ENCODE data around the gene TAF6. TPM values are rescaled to one million over a fixed set of nuclear protein-coding genes. Genes with fewer than 3 reads are reported as not detected.

The TAF6 gene
- total and polyA plus RNA-seq, 2 experiments from 2014 or later: 56.3 to 141 TPM

GRCh38 chr7:100063376-100063775 lies 55.8 kb downstream of the TAF6 start:
- Mint-ChIP-seq H3K36me3 (ENCODE audit: low read depth) (peaks cover 86% of the 10 kb centered on the region), H3K9me3 (peaks cover 6% of the 10 kb centered on the region; the same call in 1 of the 3 replicates), H3K27ac (no peak overlapping the region), H3K4me1 (no peaks in the 10 kb centered on the region), H3K27me3 (ENCODE audit: insufficient read depth, low read depth, poor library complexity) (peaks cover 9% of the 10 kb centered on the region), H3K4me3 (no peak overlapping the region)
- Histone ChIP-seq H3K9me2 (ENCODE audit: insufficient read depth) (no peaks in the 10 kb centered on the region), H3K79me2 (replicated peaks; ENCODE audit: insufficient read depth) (no peaks in the 10 kb centered on the region), H3K4me3 (no peak overlapping the region), H4K20me1 (replicated peaks; ENCODE audit: insufficient read depth) (peaks cover 6% of the 10 kb centered on the region), H3F3A (replicated peaks; ENCODE audit: low read depth) (peaks cover 20% of the 10 kb centered on the region), H3K36me3 (ENCODE audit: insufficient read depth) (peaks cover 29% of the 10 kb centered on the region), H3K27ac (ENCODE audit: low read depth) (no peak overlapping the region), H3K4me1 (ENCODE audit: insufficient read depth) (no peaks in the 10 kb centered on the region), H3K27me3 (ENCODE audit: insufficient read depth) (no peaks in the 10 kb centered on the region), H3K4me2 (no peak overlapping the region), H2AFZ (no peak overlapping the region)
- ATAC-seq: no peak
- TF ChIP-seq EZH2 (IDR thresholded peaks at IDR 0.05; ENCODE audit: low read depth, unreplicated experiment) (no peak), ZNF462 (CRISPR knock-in tag; IDR thresholded peaks at IDR 0.05) (no peak), JUNB (IDR thresholded peaks at IDR 0.05; ENCODE audit: unreplicated experiment) (no peak), STAT1 (IDR thresholded peaks at IDR 0.05; ENCODE audit: unreplicated experiment) (no peak), REST (IDR thresholded peaks at IDR 0.05; ENCODE audit: unreplicated experiment) (no peak), POLR2AphosphoS5 (IDR thresholded peaks at IDR 0.05; ENCODE audit: low read depth) (no peak), ZNF331 (CRISPR knock-in tag; IDR thresholded peaks at IDR 0.05; ENCODE audit: low read depth) (no peak), NANOG (IDR thresholded peaks at IDR 0.05; ENCODE audit: borderline replicate concordance) (no peak), ZNF114 (CRISPR knock-in tag; IDR thresholded peaks at IDR 0.05) (no peak), CTCF (conservative IDR thresholded peaks at IDR 0.05; ENCODE audit: low read depth in 2 of 2) (no peak), EZH2phosphoT487 (IDR thresholded peaks at IDR 0.05; ENCODE audit: unreplicated experiment) (no peak), CREB1 (CRISPR knock-in tag; IDR thresholded peaks at IDR 0.05; ENCODE audit: low read depth) (no peak)
- TF ChIP-seq, protein P1, sequence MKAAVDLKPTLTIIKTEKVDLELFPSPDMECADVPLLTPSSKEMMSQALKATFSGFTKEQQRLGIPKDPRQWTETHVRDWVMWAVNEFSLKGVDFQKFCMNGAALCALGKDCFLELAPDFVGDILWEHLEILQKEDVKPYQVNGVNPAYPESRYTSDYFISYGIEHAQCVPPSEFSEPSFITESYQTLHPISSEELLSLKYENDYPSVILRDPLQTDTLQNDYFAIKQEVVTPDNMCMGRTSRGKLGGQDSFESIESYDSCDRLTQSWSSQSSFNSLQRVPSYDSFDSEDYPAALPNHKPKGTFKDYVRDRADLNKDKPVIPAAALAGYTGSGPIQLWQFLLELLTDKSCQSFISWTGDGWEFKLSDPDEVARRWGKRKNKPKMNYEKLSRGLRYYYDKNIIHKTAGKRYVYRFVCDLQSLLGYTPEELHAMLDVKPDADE (IDR thresholded peaks at IDR 0.05): no peak
- no peak for DNase-seq (ENCODE audit: low spot score)
